Caco-2 (cell line): ENCODE data around the gene CLDND2. TPM values are rescaled to one million over a fixed set of nuclear protein-coding genes. Genes with fewer than 3 reads are reported as not detected.

Source experiments
- BruUV-seq: library from RNA; stranded (reverse); fragments of 400-500 nt; replicated peaks from 2 replicates; lab custom pipeline; 2021; lab: Mats Ljungman, UMichigan
- CTCF ChIA-PET: fragments of 300-600 bp; sonication (Branson Sonifier 250); formaldehyde crosslinking; loops from one replicate; lab custom pipeline; 2022; ENCODE audit warnings: antibody characterized with exemption; lab: Charles Lee
- POLR2A ChIA-PET: fragments of 300-600 bp; sonication (Branson Sonifier 250); formaldehyde crosslinking; loops from one replicate; lab custom pipeline; 2022; ENCODE audit warnings: antibody characterized with exemption; lab: Charles Lee
- DNase-seq, 2 experiments: peaks; one replicate each; pipeline versions ENCODE4 v3.0.0 to v3.0.0-alpha.2; 2020 to 2022
- H3K27me3 ChIP-seq: replicated peaks from 2 replicates; pipeline ENCODE4 v1.6.0; 2011; ENCODE audit warnings: low read length; ENCODE audit not compliant: control insufficient read depth, insufficient read depth
- H3K36me3 ChIP-seq: 2 replicates; pipeline ENCODE4 v1.5.1; 2011; ENCODE audit warnings: low read length; ENCODE audit not compliant: control insufficient read depth, insufficient read depth
- H3K4me1 ChIP-seq: fragments of 250-450 bp; sonication (Bioruptor Pico); 2 replicates; pipeline ENCODE4 v1.5.1; 2020; ENCODE audit warnings: mild to moderate bottlenecking
- H3K4me3 ChIP-seq: 2 replicates; pipeline ENCODE4 v1.5.1; 2011; ENCODE audit warnings: low read depth, mild to moderate bottlenecking, control low read depth, low read length
- H3K9me3 ChIP-seq: fragments of 250-450 bp; sonication (Bioruptor Pico); 2 replicates; pipeline ENCODE4 v1.5.1; 2020; ENCODE audit warnings: mild to moderate bottlenecking, moderate library complexity
- H3K27ac Mint-ChIP-seq: one replicate; pipeline ENCODE4 v1.8.0; 2022; ENCODE audit warnings: mixed read lengths; ENCODE audit not compliant: unreplicated experiment
- H3K27me3 Mint-ChIP-seq: one replicate; pipeline ENCODE4 v1.8.0; 2022; ENCODE audit warnings: mixed read lengths; ENCODE audit not compliant: insufficient read depth, unreplicated experiment
- H3K36me3 Mint-ChIP-seq: one replicate; pipeline ENCODE4 v1.8.0; 2022; ENCODE audit warnings: mild to moderate bottlenecking, mixed read lengths; ENCODE audit not compliant: insufficient read depth, unreplicated experiment
- H3K4me1 Mint-ChIP-seq: one replicate; pipeline ENCODE4 v1.8.0; 2022; ENCODE audit warnings: low read depth, mixed read lengths; ENCODE audit not compliant: unreplicated experiment
- H3K4me3 Mint-ChIP-seq: one replicate; pipeline ENCODE4 v1.8.0; 2022; ENCODE audit warnings: mild to moderate bottlenecking, moderate library complexity, mixed read lengths; ENCODE audit not compliant: unreplicated experiment
- H3K9me3 Mint-ChIP-seq: one replicate; pipeline ENCODE4 v1.8.0; 2022; ENCODE audit warnings: mixed read lengths; ENCODE audit not compliant: unreplicated experiment
- CTCF ChIP-seq, 2 experiments: fragments of 200-600 bp in 1 of 2; IDR thresholded peaks; 1 replicate in 1 of 2; 2 replicates in 1 of 2; pipeline versions ENCODE4 v1.5.1 to v1.8.0; 2011 to 2022; ENCODE audit warnings: antibody characterized with exemption in 1 of 2, control low read depth in 1 of 2, inconsistent platforms in 1 of 2, low read depth in 1 of 2, low read length in 1 of 2, mild to moderate bottlenecking in 1 of 2, moderate library complexity in 1 of 2; ENCODE audit not compliant: insufficient read depth in 1 of 2, severe bottlenecking in 1 of 2, unreplicated experiment in 1 of 2
- intact Hi-C: fragments of 100-400 bp; cut with micrococcal nuclease; formaldehyde crosslinking; loops from one replicate; pipeline ENCODE4 v1.10.0; 2022; ENCODE audit not compliant: unreplicated experiment
- total RNA-seq: library from RNA; stranded (reverse); gene quantifications from 2 replicates; pipeline ENCODE4 v1.2.3, GENCODE V29; 2022

CLDND2 gene
- total RNA-seq, 1 experiment from 2014 or later = 1.6 TPM

GRCh38 chr19:51339687-51340656 lies 28.8 kb downstream of the CLDND2 start:
- intact Hi-C loops = loop anchor here (1.0 to 2.0 kb wide), 5 partner anchors 14 to 317 kb away; no protein-coding TSS in a partner anchor
- peaks cover 26% of the 10 kb centered on the region for H3K4me1 ChIP-seq
- H3K27ac Mint-ChIP-seq = peak overlapping the region; percentile 91

DNA sequence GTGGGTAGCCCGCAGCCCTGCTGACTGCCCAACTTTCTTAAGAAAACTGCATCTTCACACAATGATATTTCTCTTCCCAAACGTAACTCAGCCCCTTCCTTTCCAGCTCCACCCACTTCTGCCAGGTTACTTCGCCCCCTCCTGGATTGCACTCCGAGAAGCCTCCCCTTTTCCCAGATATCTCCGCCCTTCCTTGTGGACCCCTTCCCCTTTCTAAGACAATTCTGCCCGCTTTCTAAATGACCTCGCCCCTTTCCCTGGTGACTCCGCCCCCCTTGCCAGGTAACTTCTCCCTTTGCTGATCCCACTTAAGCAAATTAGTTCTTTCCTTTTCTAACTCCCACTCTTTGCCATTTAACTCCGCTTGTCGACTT lies 29.5 kb downstream of the CLDND2 start:
- 0 out of 2 replicates have a peak, but pooled peaks cover 1% of the 10 kb centered on the region for H3K36me3 ChIP-seq
- no peak for TF ChIP-seq CTCF (IDR thresholded peaks at IDR 0.05; ENCODE audit: insufficient read depth in 1 of 2, low read depth in 1 of 2, low read length in 1 of 2, severe bottlenecking in 1 of 2, unreplicated experiment in 1 of 2)
- CTCF ChIA-PET = interaction anchor here (0.6 to 3.9 kb wide), 18 partner anchors 15 to 621 kb away, joined by 3 to 46 read pairs (median 7); partner anchors contain the start of genes ETFB and NKG7
- intact Hi-C loops = loop anchor here (1.0 to 2.0 kb wide), 5 partner anchors 15 to 318 kb away; no protein-coding TSS in a partner anchor
- DNase-seq = no peak
- peaks cover 26% of the 10 kb centered on the region for H3K4me1 ChIP-seq
- Mint-ChIP-seq H3K27ac (peak overlapping the region; percentile 90), H3K36me3 (peaks cover 24% of the 10 kb centered on the region), H3K4me3 (peak overlapping the region; percentile 86), H3K4me1 (peaks cover 25% of the 10 kb centered on the region), H3K9me3 (no peaks in the 10 kb centered on the region), H3K27me3 (no peaks in the 10 kb centered on the region)
- no peaks in the 10 kb centered on the region for H3K27me3 ChIP-seq
- BruUV-seq = no TSS peak
- no peaks in the 10 kb centered on the region for H3K9me3 ChIP-seq
- H3K4me3 ChIP-seq = peak overlapping the region; percentile 78
- POLR2A ChIA-PET = interaction anchor here (0.5 to 2.2 kb wide), 12 partner anchors 10 to 828 kb away, joined by 3 to 67 read pairs (median 7); partner anchors contain the start of genes ETFB, JOSD2 and ZNF175

More at GRCh38 chr19:51339687-51340656, 28.8 kb downstream of the CLDND2 start:
- 0 out of 2 replicates have a peak, but pooled peaks cover 1% of the 10 kb centered on the region for H3K36me3 ChIP-seq
- no TSS peak for BruUV-seq
- no peaks in the 10 kb centered on the region for H3K27me3 ChIP-seq
- TF ChIP-seq CTCF (IDR thresholded peaks at IDR 0.05; ENCODE audit: insufficient read depth in 1 of 2, low read depth in 1 of 2, low read length in 1 of 2, severe bottlenecking in 1 of 2, unreplicated experiment in 1 of 2) = peak in 1 of 2 experiments; percentile 33
- DNase-seq = peak; percentile 99 to 100
- peaks cover 25% of the 10 kb centered on the region for H3K4me1 Mint-ChIP-seq
- H3K4me3 ChIP-seq = peak overlapping the region; percentile 78
- H3K4me3 Mint-ChIP-seq = peak overlapping the region; percentile 86
- POLR2A ChIA-PET = interaction anchor here (0.5 to 2.2 kb wide), 14 partner anchors 10 to 829 kb away, joined by 3 to 67 read pairs (median 6); partner anchors contain the start of genes ETFB, JOSD2 and ZNF175
- peaks cover 28% of the 10 kb centered on the region for H3K36me3 Mint-ChIP-seq
- CTCF ChIA-PET = interaction anchor here (0.6 to 3.9 kb wide), 18 partner anchors 15 to 621 kb away, joined by 3 to 46 read pairs (median 7); partner anchors contain the start of genes ETFB and NKG7
- H3K9me3 ChIP-seq = no peaks in the 10 kb centered on the region
- H3K9me3 Mint-ChIP-seq = no peaks in the 10 kb centered on the region
- no peaks in the 10 kb centered on the region for H3K27me3 Mint-ChIP-seq
